Measurements from ENCODE around the gene SPACA7. TPM values are rescaled to one million over a fixed set of nuclear protein-coding genes. Genes with fewer than 3 reads are reported as not detected.

SPACA7 gene
- total RNA-seq, 2 experiments from 2014 or later: not detected

DNA sequence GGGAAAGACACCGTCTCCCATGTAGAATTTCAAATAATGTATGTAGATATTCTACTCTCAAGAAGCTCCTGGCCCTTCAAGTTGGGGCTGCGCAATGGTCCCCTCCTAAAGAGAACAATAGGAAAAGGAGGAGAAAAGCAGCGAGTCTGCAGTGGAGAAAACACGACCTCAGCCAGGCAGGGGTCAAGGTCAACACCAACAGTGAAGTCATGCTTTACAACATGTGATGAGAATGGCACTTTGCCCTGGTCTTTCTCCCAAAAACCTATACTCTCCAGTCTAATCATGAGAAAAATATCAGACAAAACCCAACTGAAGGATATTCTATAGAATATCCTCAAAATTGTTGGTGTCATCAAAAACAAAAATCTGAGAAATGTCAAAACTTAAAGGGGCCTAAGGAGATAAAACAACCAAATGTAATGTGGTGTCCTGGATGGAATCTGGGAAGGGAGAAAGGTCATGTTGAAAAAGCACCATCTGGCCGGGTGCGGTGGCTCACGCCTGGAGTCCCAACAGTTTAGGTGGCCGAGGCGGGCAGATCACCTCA, 101.0 kb downstream of the SPACA7 start:
- Mint-ChIP-seq H3K27ac (no peak overlapping the region), H3K36me3 (ENCODE audit: low read depth) (peaks cover 4% of the 10 kb centered on the region), H3K9me3 (peaks cover 1% of the 10 kb centered on the region), H3K4me1 (ENCODE audit: low read depth) (no peaks in the 10 kb centered on the region), H3K27me3 (no peaks in the 10 kb centered on the region), H3K4me3 (no peak overlapping the region)
- no peak for ATAC-seq (ENCODE audit: poor library complexity)
- Histone ChIP-seq H3K36me3 (ENCODE audit: insufficient read depth, low read length) (no peaks in the 10 kb centered on the region), H3K27me3 (ENCODE audit: control insufficient read depth in 1 of 2, insufficient read depth in 2 of 2, low read length in 2 of 2) (no peaks in the 10 kb centered on the region), H3K27ac (ENCODE audit: low read depth in 1 of 2, low read length in 2 of 2) (no peak overlapping the region), H3K4me1 (ENCODE audit: insufficient read depth, low read length) (no peaks in the 10 kb centered on the region), H3K9me3 (ENCODE audit: control insufficient read depth in 1 of 2, insufficient read depth in 1 of 2, low read length in 2 of 2) (no peaks in the 10 kb centered on the region), H3K4me3 (ENCODE audit: low read length) (no peak overlapping the region)
- no peak for DNase-seq
- intact Hi-C loops (cut with DNase I, micrococcal nuclease): no loop called here
- ChIA-PET CTCF (no interaction called here), POLR2A (no interaction called here)
- TF ChIP-seq, protein P1, sequence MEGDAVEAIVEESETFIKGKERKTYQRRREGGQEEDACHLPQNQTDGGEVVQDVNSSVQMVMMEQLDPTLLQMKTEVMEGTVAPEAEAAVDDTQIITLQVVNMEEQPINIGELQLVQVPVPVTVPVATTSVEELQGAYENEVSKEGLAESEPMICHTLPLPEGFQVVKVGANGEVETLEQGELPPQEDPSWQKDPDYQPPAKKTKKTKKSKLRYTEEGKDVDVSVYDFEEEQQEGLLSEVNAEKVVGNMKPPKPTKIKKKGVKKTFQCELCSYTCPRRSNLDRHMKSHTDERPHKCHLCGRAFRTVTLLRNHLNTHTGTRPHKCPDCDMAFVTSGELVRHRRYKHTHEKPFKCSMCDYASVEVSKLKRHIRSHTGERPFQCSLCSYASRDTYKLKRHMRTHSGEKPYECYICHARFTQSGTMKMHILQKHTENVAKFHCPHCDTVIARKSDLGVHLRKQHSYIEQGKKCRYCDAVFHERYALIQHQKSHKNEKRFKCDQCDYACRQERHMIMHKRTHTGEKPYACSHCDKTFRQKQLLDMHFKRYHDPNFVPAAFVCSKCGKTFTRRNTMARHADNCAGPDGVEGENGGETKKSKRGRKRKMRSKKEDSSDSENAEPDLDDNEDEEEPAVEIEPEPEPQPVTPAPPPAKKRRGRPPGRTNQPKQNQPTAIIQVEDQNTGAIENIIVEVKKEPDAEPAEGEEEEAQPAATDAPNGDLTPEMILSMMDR (IDR thresholded peaks at IDR 0.05): no peak

DNA sequence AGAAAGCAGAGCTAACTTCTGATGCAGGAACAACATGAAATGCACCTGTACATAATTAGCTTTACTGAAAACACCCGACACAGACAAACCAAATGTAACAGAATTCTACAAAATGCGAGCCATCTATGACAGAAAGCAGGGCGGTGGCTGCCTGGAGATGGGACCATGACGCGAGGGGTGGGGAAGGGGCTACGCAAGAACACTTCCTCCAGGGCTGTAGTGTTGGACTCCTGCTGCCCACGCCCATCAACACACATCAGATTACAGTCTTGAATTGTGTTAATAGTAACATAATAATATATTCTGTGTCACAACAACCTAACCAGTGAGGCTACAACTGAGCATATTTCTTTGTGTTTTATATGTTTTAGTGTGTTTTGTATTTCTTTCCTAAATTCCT, 103.2 kb downstream of the SPACA7 start:
- POLR2A ChIA-PET: no interaction called here
- ATAC-seq (ENCODE audit: poor library complexity): no peak
- H3K36me3 ChIP-seq (ENCODE audit: insufficient read depth, low read length): peaks cover 3% of the 10 kb centered on the region
- H3K4me3 ChIP-seq (ENCODE audit: low read length): no peak overlapping the region
- peaks cover 8% of the 10 kb centered on the region for H3K9me3 Mint-ChIP-seq
- CTCF ChIA-PET: no interaction called here
- peaks cover 15% of the 10 kb centered on the region for H3K36me3 Mint-ChIP-seq (ENCODE audit: low read depth)
- no peak overlapping the region for H3K27ac ChIP-seq (ENCODE audit: low read depth in 1 of 2, low read length in 2 of 2)
- H3K4me1 Mint-ChIP-seq (ENCODE audit: low read depth): no peaks in the 10 kb centered on the region
- no peak for DNase-seq
- H3K4me1 ChIP-seq (ENCODE audit: insufficient read depth, low read length): no peaks in the 10 kb centered on the region
- intact Hi-C loops (cut with DNase I, micrococcal nuclease): no loop called here
- no peaks in the 10 kb centered on the region for H3K27me3 Mint-ChIP-seq
- H3K4me3 Mint-ChIP-seq: no peak overlapping the region
- H3K27me3 ChIP-seq (ENCODE audit: control insufficient read depth in 1 of 2, insufficient read depth in 2 of 2, low read length in 2 of 2): no peaks in the 10 kb centered on the region
- TF ChIP-seq, protein P1 (IDR thresholded peaks at IDR 0.05): no peak
- no peak overlapping the region for H3K27ac Mint-ChIP-seq
- peaks cover 0 to 7% of the 10 kb centered on the region in 2 experiments for H3K9me3 ChIP-seq (ENCODE audit: control insufficient read depth in 1 of 2, insufficient read depth in 1 of 2, low read length in 2 of 2)

DNA sequence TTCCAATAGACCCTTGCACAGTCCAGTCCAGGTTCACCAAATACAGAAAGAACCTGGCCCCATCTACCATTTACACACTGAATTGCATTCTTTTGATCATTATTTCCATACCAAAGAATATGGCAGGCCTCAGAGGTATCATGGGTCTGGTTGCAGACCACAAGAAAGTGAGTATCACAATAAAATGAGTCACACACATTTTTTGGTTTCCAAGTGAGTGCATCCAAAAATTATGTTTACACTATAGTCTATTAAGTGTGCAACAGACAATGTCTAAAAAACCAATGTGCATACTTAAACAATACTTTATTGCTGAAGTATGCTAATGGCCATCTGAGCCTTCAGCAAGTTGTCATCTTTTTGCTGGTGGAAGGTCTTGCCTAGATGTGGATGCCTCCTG, 105.3 kb downstream of the SPACA7 start:
- Mint-ChIP-seq H3K36me3 (ENCODE audit: low read depth) (peaks cover 29% of the 10 kb centered on the region), H3K9me3 (peaks cover 8% of the 10 kb centered on the region), H3K27me3 (no peaks in the 10 kb centered on the region), H3K4me3 (no peak overlapping the region), H3K4me1 (ENCODE audit: low read depth) (no peaks in the 10 kb centered on the region), H3K27ac (no peak overlapping the region)
- DNase-seq (no peak), ATAC-seq (ENCODE audit: poor library complexity) (no peak)
- H3K27me3 ChIP-seq (ENCODE audit: control insufficient read depth in 1 of 2, insufficient read depth in 2 of 2, low read length in 2 of 2): no peaks in the 10 kb centered on the region
- intact Hi-C loops (cut with DNase I, micrococcal nuclease): no loop called here
- no peaks in the 10 kb centered on the region for H3K4me1 ChIP-seq (ENCODE audit: insufficient read depth, low read length)
- POLR2A ChIA-PET: no interaction called here
- TF ChIP-seq, protein P1 (IDR thresholded peaks at IDR 0.05): no peak
- no peak overlapping the region for H3K4me3 ChIP-seq (ENCODE audit: low read length)
- H3K36me3 ChIP-seq (ENCODE audit: insufficient read depth, low read length): peaks cover 8% of the 10 kb centered on the region
- CTCF ChIA-PET: no interaction called here
- no peak overlapping the region for H3K27ac ChIP-seq (ENCODE audit: low read depth in 1 of 2, low read length in 2 of 2)
- peaks cover 0 to 9% of the 10 kb centered on the region in 2 experiments for H3K9me3 ChIP-seq (ENCODE audit: control insufficient read depth in 1 of 2, insufficient read depth in 1 of 2, low read length in 2 of 2)
